Astrocyte of the cerebellum (primary cell): ENCODE data around the gene TRIM43B.
"Not testable (repeated sequence)": the region's sequence is repeated elsewhere in the genome, so short reads cannot be mapped to it uniquely, and the experiment has no call there.

ENCODE experiments used
- DNase-seq: peaks from one replicate; pipeline ENCODE4 v3.0.0-alpha.2; 2011; ENCODE audit warnings: low read depth
- H3K4me3 ChIP-seq: 2 replicates; pipeline ENCODE4 v1.5.1; 2011; ENCODE audit warnings: mild to moderate bottlenecking, low read depth, low read length, moderate library complexity
- in situ Hi-C: cut with HindIII; loops from 2 replicates; pipeline ENCODE4 v1.10.0; 2017; ENCODE audit warnings: low sequenced_read_pairs

Gene TRIM43B

GRCh38 chr2:95435162-95435871, 49.2 kb downstream of the TRIM43B start:
- in situ Hi-C loops, H3K4me3 ChIP-seq, DNase-seq: not testable (repeated sequence)

- in situ Hi-C loops, H3K4me3 ChIP-seq: not testable (repeated sequence)
- peak; percentile 62 for DNase-seq
Observed at GRCh38 chr2:95434507-95435076, 50.0 kb downstream of the TRIM43B start.

- H3K4me3 ChIP-seq, in situ Hi-C loops, DNase-seq: not testable (repeated sequence)
Observed at GRCh38 chr2:95433973-95434372, 50.6 kb downstream of the TRIM43B start.

GRCh38 chr2:95433373-95433772, 51.2 kb downstream of the TRIM43B start:
- H3K4me3 ChIP-seq, DNase-seq, in situ Hi-C loops: not testable (repeated sequence)

GRCh38 chr2:95429748-95430467, 54.6 kb downstream of the TRIM43B start:
- in situ Hi-C loops, DNase-seq: not testable (repeated sequence)

GRCh38 chr2:95427196-95427867, 57.2 kb downstream of the TRIM43B start:
- in situ Hi-C loops, DNase-seq, H3K4me3 ChIP-seq: not testable (repeated sequence)

More at GRCh38 chr2:95429748-95430467, 54.6 kb downstream of the TRIM43B start:
- not testable (repeated sequence) for H3K4me3 ChIP-seq
